GM12878 (cell line): ENCODE measurements around the gene MAP3K7CL. TPM values are rescaled to one million over a fixed set of nuclear protein-coding genes. Genes with fewer than 3 reads are reported as not detected.

Experiments used
- CHD4 ChIP-seq: fragments of 200-600 bp; sonication (generic); IDR thresholded peaks from 2 replicates; pipeline ENCODE4 v1.6.1; 2016; ENCODE audit warnings: mild to moderate bottlenecking
- KDM1A ChIP-seq: fragments of 200-600 bp; sonication (generic); IDR thresholded peaks from 2 replicates; pipeline ENCODE4 v1.6.1; 2016; ENCODE audit warnings: borderline replicate concordance
- MAX ChIP-seq: IDR thresholded peaks from 2 replicates; pipeline ENCODE4 v1.6.1; 2012; ENCODE audit warnings: low read depth, low read length, improper control_type of control experiment
- NR2C2 ChIP-seq: IDR thresholded peaks from 2 replicates; pipeline ENCODE4 v1.6.1; 2011; ENCODE audit warnings: borderline replicate concordance, low read depth; ENCODE audit not compliant: control insufficient read depth, insufficient read length
- NR2F1 ChIP-seq: fragments of 450-650 bp; conservative IDR thresholded peaks from 2 replicates; pipeline ENCODE4 v1.6.1; 2017; ENCODE audit warnings: mild to moderate bottlenecking
- PAX8 ChIP-seq: fragments of 450-650 bp; IDR thresholded peaks from 2 replicates; pipeline ENCODE4 v1.6.1; 2017; ENCODE audit warnings: mild to moderate bottlenecking, moderate library complexity
- RELB ChIP-seq: fragments of 450-650 bp; IDR thresholded peaks from 2 replicates; pipeline ENCODE4 v1.6.1; 2017; ENCODE audit warnings: low read depth, mild to moderate bottlenecking, moderate library complexity
- REST ChIP-seq: IDR thresholded peaks from 2 replicates; pipeline ENCODE4 v1.6.1; 2012; ENCODE audit warnings: mild to moderate bottlenecking, low read depth, low read length
- STAT1 ChIP-seq: fragments of 450-650 bp; conservative IDR thresholded peaks from 2 replicates; pipeline ENCODE4 v1.6.1; 2014; ENCODE audit warnings: antibody characterized with exemption, mild to moderate bottlenecking
- ZBTB40 ChIP-seq: fragments of 450-650 bp; IDR thresholded peaks from 2 replicates; pipeline ENCODE4 v1.6.1; 2016; ENCODE audit warnings: mild to moderate bottlenecking, moderate library complexity, borderline replicate concordance
- ZNF207 ChIP-seq: fragments of 450-650 bp; IDR thresholded peaks from 2 replicates; pipeline ENCODE4 v1.6.1; 2014; ENCODE audit warnings: antibody characterized with exemption, mild to moderate bottlenecking, borderline replicate concordance
- ZNF24 ChIP-seq: fragments of 450-650 bp; IDR thresholded peaks from 2 replicates; pipeline ENCODE4 v1.6.1; 2017; ENCODE audit warnings: antibody characterized with exemption, mild to moderate bottlenecking
- ZNF384 ChIP-seq: IDR thresholded peaks from 2 replicates; pipeline ENCODE4 v1.6.1; 2012; ENCODE audit warnings: low read depth, mild to moderate bottlenecking, low read length, improper control_type of control experiment, borderline replicate concordance
- ZNF592 ChIP-seq: fragments of 450-650 bp; IDR thresholded peaks from 2 replicates; pipeline ENCODE4 v1.6.1; 2017; ENCODE audit warnings: mild to moderate bottlenecking, moderate library complexity
- polyA plus RNA-seq, 11 experiments: library from polyadenylated mRNA; depleted of rRNA in 4 of 11; unstranded in 6 of 11; stranded (reverse) in 5 of 11; fragments of >200 nt; fragmentation: Nextera tagmentation in 4 of 11; fragmentation: Illumina TruSeq in 1 of 11; extraction: Ambion mirVana in 4 of 11; extraction: Trizol in 1 of 11; gene quantifications; 1 replicate in 1 of 11; 2 replicates in 10 of 11; pipeline versions ENCODE4 v1.2.1 to v1.2.3, GENCODE V29; 2011 to 2016; ENCODE audit warnings: inconsistent platforms in 2 of 11, missing spikeins in 2 of 11, low read depth in 1 of 11
- total RNA-seq, 4 experiments: library from RNA; depleted of rRNA in 3 of 4; stranded (reverse); fragments of >200 nt in 3 of 4; fragmentation: Illumina TruSeq in 1 of 4; extraction: Trizol in 1 of 4; gene quantifications; 2 replicates each; pipeline versions ENCODE4 v1.2.1 to v1.2.3, GENCODE V29; 2013 to 2021

MAP3K7CL gene
- total and polyA plus RNA-seq, 10 of the 15 experiments (the other 5 are each of a cell fraction or from before 2014, with no cell fraction given): 3.2 to 19.7 (median 6.6) TPM

GRCh38 chr21:29224006-29224405, 93.6 kb downstream of the MAP3K7CL start (continued):
- TF ChIP-seq REST (no peak; the same call in 1 of the 2 replicates), RELB (no peak), CHD4 (no peak), ZNF592 (no peak), STAT1 (no peak), PAX8 (no peak), ZNF207 (no peak), KDM1A (no peak), NR2C2 (no peak), ZNF384 (no peak), MAX (no peak), NR2F1 (no peak), ZBTB40 (no peak), ZNF24 (no peak)
